GM12892 (cell line): ENCODE results near the gene MYD88.

Experiments used
- POLR2A ChIP-seq: IDR thresholded peaks from 2 replicates; pipeline ENCODE4 v1.6.1; 2011; ENCODE audit warnings: low read depth, low read length, control low read depth
- POLR2AphosphoS5 ChIP-seq: IDR thresholded peaks from 2 replicates; pipeline ENCODE4 v1.6.1; 2011; ENCODE audit warnings: low read depth, low read length, control low read depth

GRCh38 chr3:38101811-38102443, 36.5 kb upstream of the MYD88 start:
- TF ChIP-seq POLR2A (no peak), POLR2AphosphoS5 (no peak)
